H54 (cell line): ENCODE results near the gene SLC39A11.
"Not testable (repeated sequence)": the region's sequence is repeated elsewhere in the genome, so short reads cannot be mapped to it uniquely, and the experiment has no call there.

Experiments
- DNase-seq: peaks from one replicate; pipeline ENCODE4 v3.0.0; 2011; ENCODE audit warnings: low spot score, mixed read lengths; ENCODE audit not compliant: insufficient read length
- FAIRE-seq: peaks from 3 replicates; lab custom pipeline; 2011; peaks lifted over from hg19 to GRCh38; lab: Jason Lieb, UNC
- POLR2A ChIP-seq: IDR thresholded peaks from 2 replicates; pipeline ENCODE4 v1.6.1; 2011; ENCODE audit warnings: low read depth, mild to moderate bottlenecking, low read length

SLC39A11 gene

DNA sequence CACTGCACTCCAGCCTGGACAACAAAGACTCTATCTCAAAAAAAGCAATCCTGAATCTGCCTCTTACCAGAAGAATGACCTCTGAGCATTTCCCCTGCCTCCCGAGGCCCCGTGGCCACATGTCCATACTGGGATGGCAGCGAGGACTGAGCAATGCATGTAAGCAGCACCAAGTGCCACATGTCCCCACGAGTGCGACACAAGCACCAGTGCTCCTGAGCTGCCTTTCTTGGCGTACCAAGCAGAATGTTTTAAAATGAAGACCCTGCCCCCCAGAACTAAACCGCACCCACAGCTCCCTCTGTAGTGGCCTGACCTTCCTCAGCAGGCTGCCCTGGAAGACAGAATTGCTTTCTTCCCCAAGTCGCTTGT is 373.3 kb downstream of the SLC39A11 start:
- FAIRE-seq (no peak), DNase-seq (no peak)
- peak; percentile 29; the same call in 1 of the 2 replicates for TF ChIP-seq POLR2A

DNA sequence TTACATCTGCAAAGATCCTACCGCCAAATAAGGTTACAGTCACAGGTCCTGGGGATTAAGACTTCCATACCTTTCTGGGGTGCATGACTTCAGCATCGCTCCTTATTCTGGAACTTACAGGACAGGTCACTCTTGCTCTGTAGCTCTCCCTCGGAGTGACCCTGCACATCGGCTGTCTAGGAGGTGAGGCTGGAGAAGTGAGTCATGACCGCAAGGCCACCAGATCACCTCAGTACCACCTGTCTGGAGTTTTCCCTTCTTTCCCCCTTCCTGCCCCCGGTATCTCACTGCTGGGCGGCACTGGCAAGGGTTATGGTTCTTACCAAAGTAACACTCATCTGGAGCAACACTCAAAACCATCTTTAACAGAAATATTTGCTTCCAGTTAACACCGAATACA is 374.8 kb downstream of the SLC39A11 start:
- TF ChIP-seq POLR2A: no peak
- FAIRE-seq (no peak), DNase-seq (no peak)

DNA sequence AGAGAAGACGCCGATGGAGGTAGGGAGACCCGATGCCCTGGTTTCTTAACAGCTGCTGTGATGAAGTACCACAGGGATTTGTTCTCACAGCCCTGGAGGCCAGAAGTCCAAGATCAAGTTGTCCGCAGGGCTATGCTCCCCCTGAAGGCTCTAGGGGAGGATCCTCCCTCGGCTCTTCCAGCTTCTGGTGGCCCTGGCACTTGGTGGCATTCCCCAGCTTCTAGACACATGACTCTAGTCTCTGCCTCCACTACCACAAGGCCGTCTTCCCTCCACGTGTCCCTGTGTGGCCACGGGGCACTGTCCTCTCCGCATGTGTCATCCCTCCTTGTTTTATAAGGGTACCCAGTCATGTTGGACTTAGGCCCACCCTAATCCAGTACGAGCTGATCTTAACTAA is 375.2 kb downstream of the SLC39A11 start:
- no peak for FAIRE-seq
- no peak for TF ChIP-seq POLR2A
- no peak for DNase-seq

DNA sequence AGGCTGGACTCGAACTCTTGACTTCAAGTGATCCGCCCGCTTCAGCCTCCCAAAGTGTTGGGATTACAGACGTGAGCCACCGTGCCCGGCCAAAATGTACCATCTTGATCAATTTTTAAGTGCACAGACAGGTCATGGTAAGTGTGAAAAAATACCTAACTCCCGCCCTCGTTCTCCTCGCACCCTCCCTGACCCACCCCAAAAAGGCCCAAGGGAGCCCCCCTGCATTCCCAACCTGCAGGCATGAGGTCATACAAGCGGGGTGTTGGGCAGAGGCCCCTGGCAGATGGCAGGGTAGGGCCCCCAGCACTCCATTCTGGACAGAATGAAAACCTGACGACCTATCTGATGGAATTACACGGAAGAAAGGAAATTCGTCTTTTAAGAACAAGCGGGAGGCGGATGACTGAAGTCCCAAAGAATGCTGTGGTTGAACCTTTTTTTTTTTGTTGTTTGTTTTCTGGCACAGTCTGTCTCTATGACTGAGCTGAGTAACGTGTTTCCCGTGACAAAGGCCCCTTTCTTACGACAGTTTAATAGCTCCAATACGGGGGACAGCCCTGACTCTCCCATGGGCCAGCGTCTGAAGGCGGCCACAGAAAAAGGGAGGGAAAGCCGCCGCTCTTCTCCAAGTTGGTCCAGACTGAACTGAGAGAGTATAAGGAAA is 376.4 kb downstream of the SLC39A11 start:
- no peak for TF ChIP-seq POLR2A
- peak; percentile 50 for FAIRE-seq
- peak; percentile 74 for DNase-seq

DNA sequence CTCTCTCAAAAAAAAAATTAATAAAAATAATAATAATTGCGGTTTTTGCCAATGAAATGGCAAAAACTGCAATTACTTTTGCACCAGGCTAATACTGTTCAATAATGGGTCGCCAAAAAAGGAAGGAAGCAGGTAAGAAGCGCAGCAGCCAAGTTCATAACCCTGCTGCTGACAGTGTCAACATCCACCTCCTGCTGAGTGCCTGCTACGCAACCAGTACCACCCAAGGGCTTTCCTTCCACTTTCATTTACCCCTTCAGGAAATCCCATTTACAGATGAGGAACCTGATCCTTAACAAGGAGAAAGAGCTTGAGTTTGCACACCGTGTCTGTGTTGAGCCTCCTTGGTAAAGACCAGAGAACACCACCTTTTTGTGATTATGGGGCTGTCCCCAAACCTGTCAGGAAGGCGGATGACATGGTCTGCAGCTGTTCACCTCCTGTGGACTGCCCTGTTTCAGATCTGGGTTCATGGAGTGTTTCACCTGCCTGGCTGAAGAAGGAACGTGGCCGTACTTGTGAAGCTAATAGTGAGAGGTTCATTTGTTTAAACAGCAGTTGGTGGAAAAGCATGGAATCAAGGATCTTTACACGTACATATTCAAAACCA is 378.0 kb downstream of the SLC39A11 start:
- FAIRE-seq (no peak), DNase-seq (no peak)
- TF ChIP-seq POLR2A: no peak

DNA sequence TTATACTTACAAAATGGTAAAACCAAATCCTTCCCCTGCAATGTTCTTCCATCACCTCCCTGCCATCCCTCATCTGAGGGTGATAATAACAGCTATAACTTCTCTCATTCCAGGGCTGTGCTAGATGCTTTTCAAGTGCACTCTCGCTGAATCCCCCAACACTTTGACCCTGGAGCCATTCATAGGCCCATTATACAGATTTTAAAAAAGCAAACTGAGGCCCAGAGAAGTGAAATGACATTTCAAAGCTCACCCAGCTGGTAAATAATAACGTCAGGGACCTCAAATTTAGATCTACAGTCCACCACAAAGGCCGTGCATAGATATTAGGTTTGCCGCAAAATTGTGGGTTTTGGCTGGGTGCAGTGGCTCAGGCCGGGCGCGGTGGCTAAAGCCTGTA is 378.8 kb downstream of the SLC39A11 start:
- no peak for FAIRE-seq
- no peak for TF ChIP-seq POLR2A
- DNase-seq: no peak

DNA sequence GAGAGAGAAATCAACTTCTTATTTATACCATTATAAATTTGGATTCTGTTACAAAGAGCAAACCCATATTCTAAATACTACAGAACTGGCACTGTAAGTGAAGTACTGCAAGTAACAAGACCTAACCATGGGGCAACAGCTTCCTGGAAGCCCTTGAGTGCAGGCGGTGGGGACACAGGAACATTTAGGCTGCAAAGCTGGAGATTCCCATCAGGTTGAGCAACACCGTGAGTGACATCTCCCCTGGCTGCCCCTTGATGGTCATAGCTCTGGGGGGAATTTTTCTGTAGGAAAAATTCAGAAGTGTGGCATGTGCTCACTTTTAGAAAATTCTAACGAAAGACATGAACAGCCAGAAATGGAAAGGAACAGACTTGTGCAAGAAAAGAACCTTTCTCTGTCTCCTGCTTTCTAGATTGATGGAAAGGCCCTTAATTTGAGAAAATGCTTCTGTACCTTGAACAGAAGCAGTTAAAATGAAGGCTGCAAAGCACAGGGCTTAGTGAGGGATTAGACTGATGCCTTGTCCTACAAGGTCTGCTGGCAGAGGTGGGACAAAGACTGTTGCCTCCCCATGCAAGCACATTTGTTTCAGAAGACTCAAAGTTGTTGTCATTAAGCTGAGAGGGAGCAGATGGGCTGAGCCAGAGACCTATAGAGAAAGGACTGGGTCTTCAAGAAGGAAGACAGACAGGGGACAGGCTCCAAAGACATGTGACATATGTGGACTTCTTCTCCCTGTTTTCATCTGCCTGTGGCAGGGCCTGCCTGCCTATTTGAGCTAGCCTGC is 380.8 kb downstream of the SLC39A11 start:
- no peak for TF ChIP-seq POLR2A
- no peak for DNase-seq
- FAIRE-seq: no peak

DNA sequence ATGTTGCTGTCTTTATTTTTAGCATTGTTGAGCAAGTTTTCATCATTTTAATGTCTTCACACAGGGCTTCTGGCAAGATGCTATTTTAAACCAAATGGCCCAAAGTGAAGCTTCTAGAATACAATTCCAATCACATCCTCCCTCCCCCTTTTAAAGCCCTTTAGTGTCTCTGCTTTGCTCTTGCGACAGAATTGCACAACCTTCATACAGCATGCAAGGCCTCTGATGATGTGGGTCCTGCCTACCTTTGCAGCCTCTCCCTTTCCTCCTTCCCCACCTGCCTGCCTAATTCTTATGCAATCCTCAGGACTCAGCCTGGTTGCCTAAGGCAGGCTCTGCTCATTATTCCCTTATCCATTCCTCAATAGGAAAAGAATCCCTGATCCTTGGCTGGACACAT is 381.7 kb downstream of the SLC39A11 start:
- FAIRE-seq: no peak
- no peak for DNase-seq

DNA sequence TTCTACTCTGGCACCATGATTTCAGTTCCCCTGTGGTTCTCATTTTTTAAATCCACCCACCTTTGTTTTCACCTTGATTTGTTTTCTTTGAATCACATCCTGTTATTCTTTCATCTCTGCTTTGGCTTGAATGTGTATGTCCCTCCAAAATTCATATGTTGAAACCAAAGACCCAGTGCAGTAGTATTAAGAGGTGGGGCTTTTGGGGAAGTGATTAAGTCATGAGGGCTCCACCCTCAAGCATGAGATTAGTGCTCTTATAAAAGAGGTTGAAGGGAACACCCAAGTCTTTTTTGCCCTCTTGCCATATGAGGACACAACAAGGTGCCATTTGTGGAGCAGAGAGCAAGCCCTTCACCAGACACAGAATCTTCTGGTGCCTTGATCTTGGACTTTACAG is 382.3 kb downstream of the SLC39A11 start:
- TF ChIP-seq POLR2A: no peak
- DNase-seq: no peak
- no peak for FAIRE-seq

More for the DNA sequence above, 381.7 kb downstream of the SLC39A11 start:
- no peak for TF ChIP-seq POLR2A

DNA sequence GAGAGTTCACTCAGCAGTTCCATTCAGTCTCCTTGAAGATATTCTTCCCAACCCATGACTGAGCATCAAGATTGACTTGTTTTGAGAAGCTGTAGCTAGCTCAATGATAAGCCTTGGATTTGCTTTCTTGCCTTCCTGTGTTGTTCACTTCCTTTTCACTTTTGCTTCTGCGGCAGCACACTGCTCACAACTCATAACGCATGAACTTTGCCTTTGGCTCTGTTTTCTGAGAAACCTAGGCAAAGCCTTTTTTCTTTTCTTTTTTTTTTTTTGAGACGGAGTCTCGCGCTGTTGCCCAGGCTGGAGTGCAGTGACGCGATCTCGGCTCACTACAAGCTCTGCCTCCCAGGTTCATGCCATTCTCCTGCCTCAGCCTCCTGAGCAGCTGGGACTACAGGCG is 383.8 kb downstream of the SLC39A11 start:
- FAIRE-seq, DNase-seq: not testable (repeated sequence)

DNA sequence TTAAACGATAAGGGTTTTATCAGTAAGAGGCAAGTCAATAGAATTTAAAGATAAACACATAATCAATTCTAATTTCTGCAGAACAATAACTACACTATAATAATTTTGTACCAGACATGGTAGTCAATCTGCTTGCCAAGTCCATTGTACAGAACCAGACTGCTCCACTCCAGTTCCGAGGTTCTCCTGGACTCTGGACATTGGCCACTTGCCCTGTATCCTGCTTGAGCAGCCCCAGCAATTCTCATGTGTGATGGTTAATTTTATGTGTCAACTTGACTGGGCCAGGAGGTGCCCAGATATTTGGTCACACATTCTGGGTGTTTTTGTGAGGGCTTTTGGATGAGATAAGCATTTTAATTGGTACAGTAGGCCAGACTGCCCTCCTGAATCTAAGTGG is 384.6 kb downstream of the SLC39A11 start:
- FAIRE-seq: no peak
- no peak for DNase-seq
- no peak for TF ChIP-seq POLR2A

DNA sequence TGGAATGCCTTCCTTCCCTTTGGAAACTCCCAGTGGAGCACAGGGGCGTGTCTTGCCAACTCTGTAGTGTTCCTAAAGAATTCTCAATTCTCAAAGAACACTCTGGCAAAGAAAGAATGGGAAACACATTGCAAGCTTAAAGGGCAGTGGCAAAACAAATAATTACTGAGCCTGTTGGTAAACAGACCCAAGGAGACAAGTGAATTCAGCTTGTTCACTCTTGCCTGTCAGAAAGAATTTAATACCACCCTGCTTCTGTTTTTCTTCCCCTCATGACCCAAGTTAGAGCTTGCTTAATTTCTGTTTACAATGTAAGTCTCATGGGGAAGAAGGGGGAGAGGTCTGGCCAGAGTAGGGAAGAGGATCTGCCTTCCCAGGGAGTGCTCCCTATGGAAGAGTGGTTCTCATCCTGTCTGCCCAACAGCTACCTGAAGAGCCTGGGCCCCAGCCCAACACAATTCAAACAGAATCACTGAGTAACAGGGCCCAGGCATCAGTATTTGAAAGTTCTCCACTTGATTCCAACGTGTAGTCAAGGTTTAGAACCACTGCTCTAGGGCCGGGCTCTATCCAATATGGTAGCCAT is 386.0 kb downstream of the SLC39A11 start:
- no peak for FAIRE-seq
- no peak for TF ChIP-seq POLR2A
- no peak for DNase-seq

DNA sequence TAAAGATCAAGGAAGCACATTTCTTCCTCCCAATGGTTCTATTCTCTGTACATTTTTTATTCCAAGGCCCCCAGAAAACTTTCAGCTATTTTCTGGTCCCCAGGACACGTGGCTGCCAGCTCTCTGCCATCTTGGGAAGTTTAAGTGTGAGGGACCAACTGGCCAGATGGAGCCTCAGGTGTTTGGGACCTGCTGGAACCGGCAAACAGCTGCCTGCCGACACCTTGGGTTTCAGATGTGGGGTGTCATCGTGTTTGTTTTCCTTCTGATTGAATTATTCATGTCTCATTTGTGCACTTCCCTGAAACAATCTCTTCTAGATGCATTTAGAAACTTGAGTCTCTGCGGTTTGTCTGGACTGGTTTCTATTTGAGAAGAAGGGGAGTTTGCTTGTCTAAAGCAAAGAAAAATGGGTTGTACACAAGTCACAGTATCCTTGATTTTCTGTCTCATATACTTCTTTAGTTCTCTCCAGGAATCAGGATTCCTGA is 386.5 kb downstream of the SLC39A11 start:
- no peak for FAIRE-seq
- DNase-seq: no peak
- TF ChIP-seq POLR2A: no peak

DNA sequence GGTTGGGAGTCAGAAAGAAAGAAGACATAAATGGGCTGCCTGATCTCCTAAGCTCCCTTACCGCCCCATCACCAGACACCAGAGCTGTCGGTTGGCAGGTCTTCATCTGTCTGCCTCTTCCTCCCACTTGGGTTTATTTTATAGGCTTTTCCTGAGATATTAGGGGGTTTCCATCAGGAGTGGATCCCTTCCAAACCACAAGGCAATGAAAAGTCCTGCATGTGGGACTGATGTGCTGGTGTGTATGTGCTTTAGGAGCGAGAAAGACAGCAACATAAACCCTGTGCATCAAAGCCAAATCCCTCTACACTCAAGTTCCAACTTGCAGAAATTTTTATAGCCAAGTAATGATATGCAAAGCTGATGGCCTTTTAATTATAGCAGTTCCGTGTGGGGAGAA is 389.5 kb downstream of the SLC39A11 start:
- TF ChIP-seq POLR2A: no peak
- FAIRE-seq: no peak

More for the DNA sequence above, 389.5 kb downstream of the SLC39A11 start:
- DNase-seq: no peak
